Duodenal mucosa (tissue), 2 donors: ENCODE data around the gene ZNF143.
"Not testable (repeated sequence)": the region's sequence is repeated elsewhere in the genome, so short reads cannot be mapped to it uniquely, and the experiment has no call there.

Source experiments
- H3K27ac ChIP-seq: one replicate; pipeline ENCODE4 v1.7.0; 2013; ENCODE audit warnings: low read depth, low read length
- H3K27me3 ChIP-seq, 2 donors: one replicate each; pipeline ENCODE4 v1.7.0; 2013; ENCODE audit warnings: low read length in 2 of 2, control low read depth in 1 of 2; ENCODE audit not compliant: insufficient read depth in 2 of 2, control insufficient read depth in 1 of 2
- H3K36me3 ChIP-seq, 2 donors: one replicate each; pipeline ENCODE4 v1.7.0; 2013; ENCODE audit warnings: low read length in 2 of 2, control low read depth in 1 of 2; ENCODE audit not compliant: insufficient read depth in 2 of 2, control insufficient read depth in 1 of 2
- H3K4me1 ChIP-seq, 2 donors: one replicate each; pipeline ENCODE4 v1.7.0; 2013; ENCODE audit warnings: low read length in 2 of 2, control low read depth in 1 of 2; ENCODE audit not compliant: insufficient read depth in 2 of 2, control insufficient read depth in 1 of 2
- H3K4me3 ChIP-seq, 2 donors: one replicate each; pipeline ENCODE4 v1.7.0; 2013; ENCODE audit warnings: low read length in 2 of 2, low read depth in 1 of 2
- H3K9ac ChIP-seq, 2 donors: one replicate each; pipeline ENCODE4 v1.7.0; 2013; ENCODE audit warnings: low read length in 2 of 2, low read depth in 1 of 2
- H3K9me3 ChIP-seq, 2 donors: one replicate each; pipeline ENCODE4 v1.7.0; 2013; ENCODE audit warnings: low read length in 2 of 2, control low read depth in 1 of 2; ENCODE audit not compliant: control insufficient read depth in 1 of 2

Gene ZNF143

GRCh38 chr11:9495803-9496514 lies 35.1 kb downstream of the ZNF143 start:
- peaks cover 4 to 60% of the 10 kb centered on the region in 2 donors for H3K36me3 ChIP-seq
- no peak overlapping the region for H3K27ac ChIP-seq
- no peak overlapping the region for H3K4me3 ChIP-seq

GRCh38 chr11:9498457-9499078 lies 37.8 kb downstream of the ZNF143 start:
- Histone ChIP-seq H3K4me3 (no peak overlapping the region), H3K4me1 (peaks cover 4 to 11% of the 10 kb centered on the region in 2 donors), H3K36me3 (peaks cover 4 to 67% of the 10 kb centered on the region in 2 donors), H3K27ac (no peak overlapping the region), H3K9me3 (no peaks in the 10 kb centered on the region), H3K9ac (no peak overlapping the region), H3K27me3 (no peaks in the 10 kb centered on the region)

More at GRCh38 chr11:9495803-9496514, 35.1 kb downstream of the ZNF143 start:
- no peaks in the 10 kb centered on the region for H3K27me3 ChIP-seq
- H3K9me3 ChIP-seq: no peaks in the 10 kb centered on the region
- H3K4me1 ChIP-seq: peaks cover 4 to 11% of the 10 kb centered on the region in 2 donors
- no peak overlapping the region for H3K9ac ChIP-seq

GRCh38 chr11:9506489-9507276 lies 45.9 kb downstream of the ZNF143 start:
- Histone ChIP-seq H3K9me3 (no peaks in the 10 kb centered on the region), H3K27me3 (no peaks in the 10 kb centered on the region), H3K9ac (no peak overlapping the region), H3K4me1 (peaks cover 12 to 15% of the 10 kb centered on the region in 2 donors), H3K4me3 (no peak overlapping the region), H3K27ac (no peak overlapping the region), H3K36me3 (peaks cover 0 to 22% of the 10 kb centered on the region in 2 donors)

GRCh38 chr11:9507277-9507580 lies 46.4 kb downstream of the ZNF143 start:
- Histone ChIP-seq H3K4me1 (peaks cover 12 to 15% of the 10 kb centered on the region in 2 donors), H3K4me3 (no peak overlapping the region), H3K9ac (no peak overlapping the region), H3K36me3 (peaks cover 0 to 21% of the 10 kb centered on the region in 2 donors), H3K27ac (no peak overlapping the region), H3K27me3 (no peaks in the 10 kb centered on the region), H3K9me3 (no peaks in the 10 kb centered on the region)

GRCh38 chr11:9509041-9509440 lies 48.2 kb downstream of the ZNF143 start:
- peak overlapping the region; percentile 13 for H3K27ac ChIP-seq
- H3K9ac ChIP-seq: no peak overlapping the region
- peaks cover 4 to 30% of the 10 kb centered on the region in 2 donors for H3K36me3 ChIP-seq
- H3K9me3 ChIP-seq: no peaks in the 10 kb centered on the region
- no peak overlapping the region for H3K4me3 ChIP-seq
- no peaks in the 10 kb centered on the region for H3K27me3 ChIP-seq
- H3K4me1 ChIP-seq: peaks cover 20 to 22% of the 10 kb centered on the region in 2 donors

GRCh38 chr11:9512370-9513019 lies 51.7 kb downstream of the ZNF143 start:
- H3K9ac ChIP-seq: no peak overlapping the region
- no peaks in the 10 kb centered on the region for H3K9me3 ChIP-seq
- peaks cover 17 to 25% of the 10 kb centered on the region in 2 donors for H3K4me1 ChIP-seq
- no peak overlapping the region for H3K4me3 ChIP-seq
- H3K27ac ChIP-seq: no peak overlapping the region
- H3K36me3 ChIP-seq: peaks cover 7 to 45% of the 10 kb centered on the region in 2 donors
- H3K27me3 ChIP-seq: no peaks in the 10 kb centered on the region

- H3K27me3 ChIP-seq, H3K27ac ChIP-seq, H3K9ac ChIP-seq, H3K4me3 ChIP-seq, H3K9me3 ChIP-seq: not testable (repeated sequence)
- H3K4me1 ChIP-seq: peaks cover 10 to 15% of the 10 kb centered on the region in 2 donors
- H3K36me3 ChIP-seq: peaks cover 7 to 49% of the 10 kb centered on the region in 2 donors
Observed at GRCh38 chr11:9514576-9514975, 53.8 kb downstream of the ZNF143 start.

- Histone ChIP-seq H3K36me3 (peaks cover 7 to 46% of the 10 kb centered on the region in 2 donors), H3K27ac (no peak overlapping the region), H3K27me3 (no peaks in the 10 kb centered on the region)
Observed at GRCh38 chr11:9516113-9516512, 55.3 kb downstream of the ZNF143 start.

GRCh38 chr11:9518835-9519410 lies 58.1 kb downstream of the ZNF143 start:
- no peak overlapping the region for H3K4me3 ChIP-seq
- peaks cover 3 to 30% of the 10 kb centered on the region in 2 donors for H3K36me3 ChIP-seq
- H3K27ac ChIP-seq: no peak overlapping the region
- H3K9ac ChIP-seq: no peak overlapping the region
- H3K27me3 ChIP-seq: no peaks in the 10 kb centered on the region
- H3K4me1 ChIP-seq: peaks cover 0 to 3% of the 10 kb centered on the region in 2 donors
- no peaks in the 10 kb centered on the region for H3K9me3 ChIP-seq

More at GRCh38 chr11:9516113-9516512, 55.3 kb downstream of the ZNF143 start:
- Histone ChIP-seq H3K9ac (no peak overlapping the region), H3K4me3 (no peak overlapping the region), H3K9me3 (no peaks in the 10 kb centered on the region), H3K4me1 (peaks cover 8 to 10% of the 10 kb centered on the region in 2 donors)
